Upper lobe of left lung (tissue), 4 donors: Measurements from ENCODE around the gene CASP12.

Source experiments
- EP300 ChIP-seq, 4 donors: sonication (generic); formaldehyde crosslinking; IDR thresholded peaks; one replicate each; pipeline ENCODE4 v1.5.1; 2017; ENCODE audit warnings: antibody characterized with exemption in 4 of 4, control low read depth in 2 of 4
- POLR2A ChIP-seq, 4 donors: fragments of 450-650 bp; IDR thresholded peaks; one replicate each; pipeline ENCODE4 v1.5.1; 2016 to 2017; ENCODE audit warnings: antibody characterized with exemption in 4 of 4, mild to moderate bottlenecking in 2 of 4
- POLR2AphosphoS5 ChIP-seq, 2 donors: sonication (generic); formaldehyde crosslinking; IDR thresholded peaks; one replicate each; pipeline ENCODE4 v1.5.1; 2017; ENCODE audit warnings: antibody characterized with exemption in 2 of 2
- TF ChIP-seq, protein P1 (sequence below), 6 experiments: fragments of 450-650 bp in 4 of 6; fragments of 200-600 bp in 2 of 6; sonication (generic) in 2 of 6; IDR thresholded peaks; one replicate each; pipeline ENCODE4 v1.5.1; 2016 to 2019; ENCODE audit warnings: antibody characterized with exemption in 6 of 6

- TF ChIP-seq, protein P1, sequence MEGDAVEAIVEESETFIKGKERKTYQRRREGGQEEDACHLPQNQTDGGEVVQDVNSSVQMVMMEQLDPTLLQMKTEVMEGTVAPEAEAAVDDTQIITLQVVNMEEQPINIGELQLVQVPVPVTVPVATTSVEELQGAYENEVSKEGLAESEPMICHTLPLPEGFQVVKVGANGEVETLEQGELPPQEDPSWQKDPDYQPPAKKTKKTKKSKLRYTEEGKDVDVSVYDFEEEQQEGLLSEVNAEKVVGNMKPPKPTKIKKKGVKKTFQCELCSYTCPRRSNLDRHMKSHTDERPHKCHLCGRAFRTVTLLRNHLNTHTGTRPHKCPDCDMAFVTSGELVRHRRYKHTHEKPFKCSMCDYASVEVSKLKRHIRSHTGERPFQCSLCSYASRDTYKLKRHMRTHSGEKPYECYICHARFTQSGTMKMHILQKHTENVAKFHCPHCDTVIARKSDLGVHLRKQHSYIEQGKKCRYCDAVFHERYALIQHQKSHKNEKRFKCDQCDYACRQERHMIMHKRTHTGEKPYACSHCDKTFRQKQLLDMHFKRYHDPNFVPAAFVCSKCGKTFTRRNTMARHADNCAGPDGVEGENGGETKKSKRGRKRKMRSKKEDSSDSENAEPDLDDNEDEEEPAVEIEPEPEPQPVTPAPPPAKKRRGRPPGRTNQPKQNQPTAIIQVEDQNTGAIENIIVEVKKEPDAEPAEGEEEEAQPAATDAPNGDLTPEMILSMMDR (IDR thresholded peaks at IDR 0.05), result no peak
- TF ChIP-seq EP300 (IDR thresholded peaks at IDR 0.05), result no peak
- no peak for TF ChIP-seq POLR2AphosphoS5 (IDR thresholded peaks at IDR 0.05)
- TF ChIP-seq POLR2A (IDR thresholded peaks at IDR 0.05), result no peak
Measured at GRCh38 chr11:104870910-104871309, 27.4 kb downstream of the CASP12 start.
